OCI-LY1 (cell line): ENCODE results near the gene ZYG11B.

Experiments used
- H2AFZ ChIP-seq: fragments of 200-600 bp; sonication (generic), shearing (Covaris generic); 2 replicates; pipeline ENCODE4 v1.6.0; 2014; ENCODE audit warnings: antibody characterized with exemption, mild to moderate bottlenecking, low read length
- H3F3A ChIP-seq: fragments of 200-600 bp; sonication (generic), shearing (Covaris generic); 2 replicates; pipeline ENCODE4 v1.6.0; 2014; ENCODE audit warnings: mild to moderate bottlenecking, antibody characterized with exemption, low read length, moderate library complexity; ENCODE audit not compliant: insufficient read depth
- H3K27ac ChIP-seq: fragments of 200-600 bp; sonication (generic); 2 replicates; pipeline ENCODE4 v1.5.1; 2014; ENCODE audit warnings: low read length, mixed run types, mild to moderate bottlenecking, low read depth; ENCODE audit not compliant: poor library complexity, severe bottlenecking
- H3K27me3 ChIP-seq: fragments of 200-600 bp; sonication (generic); 2 replicates; pipeline ENCODE4 v1.6.0; 2014; ENCODE audit warnings: antibody characterized with exemption, mild to moderate bottlenecking, low read length, moderate library complexity; ENCODE audit not compliant: insufficient read depth
- H3K36me3 ChIP-seq: fragments of 200-600 bp; sonication (generic); 2 replicates; pipeline ENCODE4 v1.6.1; 2014; ENCODE audit warnings: mild to moderate bottlenecking, antibody characterized with exemption, low read length, moderate library complexity, mixed read lengths; ENCODE audit not compliant: insufficient read depth
- H3K4me1 ChIP-seq: fragments of 200-600 bp; sonication (generic); 2 replicates; pipeline ENCODE4 v1.5.1; 2014; ENCODE audit warnings: mild to moderate bottlenecking, low read length, moderate library complexity; ENCODE audit not compliant: insufficient read depth, severe bottlenecking
- H3K4me2 ChIP-seq: fragments of 200-600 bp; sonication (generic), shearing (Covaris generic); 2 replicates; pipeline ENCODE4 v1.6.1; 2014; ENCODE audit warnings: low read length
- H3K4me3 ChIP-seq: fragments of 200-600 bp; sonication (generic); 2 replicates; pipeline ENCODE4 v1.5.1; 2014; ENCODE audit warnings: low read length, low read depth, mild to moderate bottlenecking, mixed read lengths; ENCODE audit not compliant: poor library complexity, severe bottlenecking
- H3K79me2 ChIP-seq: fragments of 200-600 bp; shearing (Covaris generic); 2 replicates; pipeline ENCODE4 v1.6.1; 2016; ENCODE audit warnings: mixed run types, low read length, mixed read lengths; ENCODE audit not compliant: insufficient read depth
- H3K9ac ChIP-seq: fragments of 200-600 bp; sonication (generic), shearing (Covaris generic); 2 replicates; pipeline ENCODE4 v1.6.1; 2014; ENCODE audit warnings: mild to moderate bottlenecking, low read length, mixed read lengths
- H3K9me2 ChIP-seq: fragments of 200-600 bp; sonication (generic), shearing (Covaris generic); 2 replicates; pipeline ENCODE4 v1.6.1; 2014; ENCODE audit warnings: low read depth, mild to moderate bottlenecking, low read length, mixed read lengths
- H3K9me3 ChIP-seq: fragments of 200-600 bp; shearing (Covaris generic); 2 replicates; pipeline ENCODE4 v1.6.1; 2014; ENCODE audit warnings: low read length, mixed read lengths
- H4K20me1 ChIP-seq: fragments of 200-600 bp; sonication (generic), shearing (Covaris generic); 2 replicates; pipeline ENCODE4 v1.6.0; 2016; ENCODE audit warnings: mild to moderate bottlenecking, low read length; ENCODE audit not compliant: insufficient read depth
- CTCF ChIP-seq: fragments of 200-600 bp; sonication (generic), shearing (Covaris generic); IDR thresholded peaks from 2 replicates; pipeline ENCODE4 v1.5.1; 2017; ENCODE audit warnings: mild to moderate bottlenecking, antibody characterized with exemption, low read length, moderate library complexity, mixed read lengths
- EZH2 ChIP-seq: fragments of 200-600 bp; sonication (generic), shearing (Covaris generic); IDR thresholded peaks from 2 replicates; pipeline ENCODE4 v1.8.0; 2017; ENCODE audit warnings: borderline replicate concordance, mixed run types, mild to moderate bottlenecking, antibody characterized with exemption, low read length, moderate library complexity, mixed read lengths

Gene ZYG11B

GRCh38 chr1:52706136-52706670 lies 20.1 kb upstream of the ZYG11B start:
- no peaks in the 10 kb centered on the region for H3K79me2 ChIP-seq
- no peak for TF ChIP-seq EZH2
- TF ChIP-seq CTCF: no peak
- H3F3A ChIP-seq: no peaks in the 10 kb centered on the region
- H3K36me3 ChIP-seq: no peaks in the 10 kb centered on the region
- no peaks in the 10 kb centered on the region for H3K27me3 ChIP-seq
- peaks cover 14% of the 10 kb centered on the region for H3K4me1 ChIP-seq
- H3K4me2 ChIP-seq: no peak overlapping the region
- no peaks in the 10 kb centered on the region for H4K20me1 ChIP-seq
- H3K9ac ChIP-seq: no peak overlapping the region
- H3K9me2 ChIP-seq: no peaks in the 10 kb centered on the region
- no peak overlapping the region for H3K4me3 ChIP-seq
- H3K27ac ChIP-seq: no peak overlapping the region
- H3K9me3 ChIP-seq: no peaks in the 10 kb centered on the region
- no peak overlapping the region for H2AFZ ChIP-seq

GRCh38 chr1:52706941-52707926 lies 19.0 kb upstream of the ZYG11B start:
- no peak overlapping the region for H3K4me2 ChIP-seq

More at GRCh38 chr1:52706941-52707926, 19.0 kb upstream of the ZYG11B start:
- H3F3A ChIP-seq: no peaks in the 10 kb centered on the region
- no peaks in the 10 kb centered on the region for H3K9me2 ChIP-seq
- H3K27ac ChIP-seq: no peak overlapping the region
- no peaks in the 10 kb centered on the region for H3K27me3 ChIP-seq
- H3K36me3 ChIP-seq: no peaks in the 10 kb centered on the region
- H2AFZ ChIP-seq: no peak overlapping the region
- no peaks in the 10 kb centered on the region for H4K20me1 ChIP-seq
- H3K4me1 ChIP-seq: peaks cover 13% of the 10 kb centered on the region
- no peak overlapping the region for H3K4me3 ChIP-seq
- TF ChIP-seq EZH2 (no peak), CTCF (no peak)
- no peaks in the 10 kb centered on the region for H3K9me3 ChIP-seq
- H3K9ac ChIP-seq: no peak overlapping the region
- H3K79me2 ChIP-seq: no peaks in the 10 kb centered on the region
